CD4-positive, CD25-positive, alpha-beta regulatory T cell (primary cell): ENCODE measurements around the gene TOM1L2. TPM values are rescaled to one million over a fixed set of nuclear protein-coding genes. Genes with fewer than 3 reads are reported as not detected.

Experiments
- ATAC-seq, 2 donors: fragments of 150-1000 bp; cut with Tn5 transposase; one replicate each; pipeline ENCODE4 v1.10.0; 2021; ENCODE audit warnings: low read depth in 2 of 2, moderate number of reproducible peaks in 2 of 2, moderate library complexity in 1 of 2
- DNase-seq, 3 donors: peaks; one replicate each; pipeline versions ENCODE4 v3.0.0 to v3.0.0-alpha.2; 2012 to 2022; ENCODE audit warnings: mixed read lengths in 1 of 3
- H3K27ac ChIP-seq: one replicate; pipeline ENCODE4 v1.7.0; 2013; ENCODE audit warnings: mild to moderate bottlenecking, low read length; ENCODE audit not compliant: insufficient read depth, poor library complexity, severe bottlenecking
- H3K27me3 ChIP-seq: one replicate; pipeline ENCODE4 v1.7.0; 2013; ENCODE audit warnings: low read length; ENCODE audit not compliant: control insufficient read depth, insufficient read depth
- H3K36me3 ChIP-seq: one replicate; pipeline ENCODE4 v1.7.0; 2013; ENCODE audit warnings: mild to moderate bottlenecking, low read length, moderate library complexity; ENCODE audit not compliant: control insufficient read depth, insufficient read depth
- H3K4me1 ChIP-seq: 2 replicates; pipeline ENCODE4 v1.7.0; 2013; ENCODE audit warnings: mild to moderate bottlenecking, low read length; ENCODE audit not compliant: insufficient read depth, control insufficient read depth, poor library complexity, severe bottlenecking
- H3K4me3 ChIP-seq: one replicate; pipeline ENCODE4 v1.7.0; 2013; ENCODE audit warnings: low read depth, mild to moderate bottlenecking, low read length, moderate library complexity
- H3K9me3 ChIP-seq, 2 experiments: 1 replicate in 1 of 2; 2 replicates in 1 of 2; pipeline ENCODE4 v1.7.0; 2013; ENCODE audit warnings: low read length in 2 of 2, mild to moderate bottlenecking in 1 of 2, moderate library complexity in 1 of 2; ENCODE audit not compliant: control insufficient read depth in 2 of 2
- H3K27ac Mint-ChIP-seq, 3 donors: one replicate each; pipeline ENCODE4 v1.8.0; 2020 to 2022; ENCODE audit warnings: mild to moderate bottlenecking in 3 of 3, mixed read lengths in 3 of 3, moderate library complexity in 2 of 3
- H3K27me3 Mint-ChIP-seq: one replicate; pipeline ENCODE4 v1.8.0; 2022; ENCODE audit warnings: mild to moderate bottlenecking, mixed read lengths
- H3K36me3 Mint-ChIP-seq: one replicate; pipeline ENCODE4 v1.8.0; 2020; ENCODE audit warnings: mixed read lengths
- H3K4me1 Mint-ChIP-seq, 4 donors: one replicate each; pipeline ENCODE4 v1.8.0; 2020 to 2022; ENCODE audit warnings: mixed read lengths in 4 of 4, mild to moderate bottlenecking in 1 of 4
- H3K4me3 Mint-ChIP-seq, 4 donors: one replicate each; pipeline ENCODE4 v1.8.0; 2020 to 2022; ENCODE audit warnings: mild to moderate bottlenecking in 4 of 4, mixed read lengths in 4 of 4, moderate library complexity in 3 of 4
- H3K9me3 Mint-ChIP-seq, 7 donors: one replicate each; pipeline ENCODE4 v1.8.0; 2020 to 2022; ENCODE audit warnings: mixed read lengths in 7 of 7, mild to moderate bottlenecking in 3 of 7, moderate library complexity in 2 of 7
- polyA plus RNA-seq, 4 donors: library from polyadenylated mRNA; unstranded; fragments of 300-500 nt; fragmentation: Illumina TruSeq; gene quantifications; one replicate each; pipeline ENCODE4 v1.2.3, GENCODE V29; 2021
- total RNA-seq: library from RNA; stranded (reverse); gene quantifications from one replicate; pipeline ENCODE4 v1.2.3, GENCODE V29; 2022

The TOM1L2 gene
- total and polyA plus RNA-seq, 5 donors from 2014 or later = 4.0 to 50.8 (median 6.7) TPM

GRCh38 chr17:17839791-17840707, 132.2 kb downstream of the TOM1L2 start:
- H3K27me3 Mint-ChIP-seq = no peaks in the 10 kb centered on the region

GRCh38 chr17:17837966-17838962, 133.9 kb downstream of the TOM1L2 start:
- Mint-ChIP-seq H3K4me3 (peak overlapping the region; percentile 87 to 95 (median 91)), H3K27ac (peak overlapping the region; percentile 76 to 97 (median 80))
- H3K27ac ChIP-seq = no peak overlapping the region

More at GRCh38 chr17:17839791-17840707, 132.2 kb downstream of the TOM1L2 start:
- DNase-seq (peak; percentile 74 to 86 (median 77)), ATAC-seq (peak; percentile 78 to 79)
- Histone ChIP-seq H3K4me1 (peaks cover 42% of the 10 kb centered on the region), H3K27me3 (no peaks in the 10 kb centered on the region), H3K9me3 (no peaks in the 10 kb centered on the region), H3K4me3 (peak overlapping the region; percentile 55), H3K27ac (peak overlapping the region; percentile 79), H3K36me3 (no peaks in the 10 kb centered on the region)
- Mint-ChIP-seq H3K9me3 (no peaks in the 10 kb centered on the region), H3K36me3 (no peaks in the 10 kb centered on the region), H3K27ac (peak overlapping the region; percentile 79 to 83 (median 80)), H3K4me3 (peak overlapping the region; percentile 68 to 84 (median 80)), H3K4me1 (peaks cover 0 to 48% (median 32%) of the 10 kb centered on the region in 4 donors)

DNA sequence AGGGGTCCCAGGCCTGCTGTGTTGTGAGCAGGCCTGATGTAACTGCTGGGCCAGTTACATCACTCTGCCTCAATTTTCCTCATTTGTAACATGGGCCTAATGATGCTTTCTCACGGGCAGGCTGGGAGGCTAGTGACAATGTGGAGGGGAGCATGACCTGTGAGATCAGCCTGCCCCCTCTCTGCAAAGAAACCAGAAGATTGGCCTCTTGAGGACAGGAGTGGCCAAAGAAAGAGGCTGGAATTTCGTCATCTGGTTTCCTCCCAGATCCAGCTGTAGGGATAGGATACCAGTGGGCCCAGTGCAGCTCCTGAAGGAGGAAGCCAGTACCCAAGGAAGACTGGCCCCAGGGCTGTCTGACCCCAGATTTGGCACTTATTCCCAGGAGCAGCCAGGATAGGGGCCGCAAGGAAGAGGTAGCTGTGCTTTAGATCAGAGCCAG, 134.8 kb downstream of the TOM1L2 start:
- no peak for ATAC-seq
- no peaks in the 10 kb centered on the region for H3K27me3 ChIP-seq
- peak overlapping the region; percentile 87 to 95 (median 91) for H3K4me3 Mint-ChIP-seq
- peaks cover 56% of the 10 kb centered on the region for H3K4me1 ChIP-seq
- no peaks in the 10 kb centered on the region for H3K9me3 ChIP-seq
- no peaks in the 10 kb centered on the region for H3K27me3 Mint-ChIP-seq
- H3K4me1 Mint-ChIP-seq = peaks cover 0 to 67% (median 48%) of the 10 kb centered on the region in 4 donors
- peak overlapping the region; percentile 76 to 97 (median 93) for H3K27ac Mint-ChIP-seq
- no peaks in the 10 kb centered on the region for H3K36me3 ChIP-seq
- DNase-seq = no peak
- peak overlapping the region; percentile 93 for H3K27ac ChIP-seq
- H3K4me3 ChIP-seq = no peak overlapping the region
- H3K9me3 Mint-ChIP-seq = no peaks in the 10 kb centered on the region
- no peaks in the 10 kb centered on the region for H3K36me3 Mint-ChIP-seq

More at GRCh38 chr17:17837966-17838962, 133.9 kb downstream of the TOM1L2 start:
- Histone ChIP-seq H3K4me3 (no peak overlapping the region), H3K9me3 (no peaks in the 10 kb centered on the region), H3K36me3 (no peaks in the 10 kb centered on the region), H3K27me3 (no peaks in the 10 kb centered on the region), H3K4me1 (peaks cover 56% of the 10 kb centered on the region)
- Mint-ChIP-seq H3K9me3 (no peaks in the 10 kb centered on the region), H3K4me1 (peaks cover 0 to 65% (median 48%) of the 10 kb centered on the region in 4 donors), H3K36me3 (no peaks in the 10 kb centered on the region), H3K27me3 (no peaks in the 10 kb centered on the region)
- ATAC-seq (no peak), DNase-seq (no peak)

DNA sequence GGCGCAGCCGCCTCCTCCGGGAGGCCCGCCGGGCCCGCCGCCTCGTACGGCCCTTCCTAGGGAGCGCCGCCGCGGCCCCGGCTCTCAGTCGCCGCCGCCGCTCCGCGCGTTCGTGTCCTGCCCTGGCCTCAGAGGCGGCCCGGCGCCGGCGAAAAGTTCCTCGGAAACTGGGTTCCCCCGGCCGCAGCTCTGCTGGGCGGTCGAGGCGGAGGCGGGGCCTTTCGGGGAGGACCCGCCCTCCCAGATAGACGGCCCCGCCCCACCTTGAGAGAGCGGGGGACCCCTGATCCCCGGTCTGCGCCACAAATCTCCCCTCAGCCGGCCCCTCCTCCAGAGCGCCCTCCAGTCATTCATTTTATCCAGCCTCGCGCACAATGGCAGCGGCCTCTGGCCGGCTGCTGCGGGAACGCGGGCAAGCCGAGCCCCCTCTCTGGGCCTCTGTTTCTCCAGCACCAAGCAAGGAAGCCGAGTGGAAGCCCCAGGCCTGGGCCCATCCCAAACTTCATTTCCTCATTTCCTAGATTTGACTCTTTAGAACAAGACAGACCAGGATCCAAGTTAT, 135.3 kb downstream of the TOM1L2 start, which contains the start of gene SREBF1:
Gene SREBF1, minus strand, starts transcription at position 169 of the 562 bp plus-strand sequence. CDS start 169 bp downstream, outside the sequence.
- peaks cover 0 to 72% (median 48%) of the 10 kb centered on the region in 4 donors for H3K4me1 Mint-ChIP-seq
- peak within 1 kb of the TSS; percentile 76 to 97 (median 93) for H3K27ac Mint-ChIP-seq
- Histone ChIP-seq H3K4me1 (peaks cover 56% of the 10 kb centered on the region), H3K27me3 (no peaks in the 10 kb centered on the region), H3K9me3 (no peaks in the 10 kb centered on the region), H3K36me3 (no peaks in the 10 kb centered on the region), H3K27ac (peak within 1 kb of the TSS; percentile 93), H3K4me3 (peak within 1 kb of the TSS; percentile 48)
- peak in 2 of 3 donors; percentile 51 to 61 for DNase-seq
- H3K36me3 Mint-ChIP-seq = no peaks in the 10 kb centered on the region
- no peaks in the 10 kb centered on the region for H3K9me3 Mint-ChIP-seq
- peak within 1 kb of the TSS; percentile 87 to 96 (median 93) for H3K4me3 Mint-ChIP-seq
- no peaks in the 10 kb centered on the region for H3K27me3 Mint-ChIP-seq
- ATAC-seq = peak; percentile 5 to 6

GRCh38 chr17:17836250-17836817, 135.9 kb downstream of the TOM1L2 start:
- Mint-ChIP-seq H3K4me3 (peak overlapping the region; percentile 87 to 96 (median 92)), H3K27me3 (no peaks in the 10 kb centered on the region), H3K9me3 (no peaks in the 10 kb centered on the region), H3K27ac (peak overlapping the region in 2 of 3 donors; percentile 93 to 97), H3K36me3 (no peaks in the 10 kb centered on the region), H3K4me1 (peaks cover 0 to 74% (median 48%) of the 10 kb centered on the region in 4 donors)
- peak overlapping the region; percentile 48 for H3K4me3 ChIP-seq
- H3K27ac ChIP-seq = peak overlapping the region; percentile 93
- H3K36me3 ChIP-seq = no peaks in the 10 kb centered on the region
- H3K9me3 ChIP-seq = no peaks in the 10 kb centered on the region
- ATAC-seq (peak; percentile 74 to 75), DNase-seq (peak; percentile 93 to 96 (median 94))
- H3K27me3 ChIP-seq = no peaks in the 10 kb centered on the region
- peaks cover 56% of the 10 kb centered on the region for H3K4me1 ChIP-seq

DNA sequence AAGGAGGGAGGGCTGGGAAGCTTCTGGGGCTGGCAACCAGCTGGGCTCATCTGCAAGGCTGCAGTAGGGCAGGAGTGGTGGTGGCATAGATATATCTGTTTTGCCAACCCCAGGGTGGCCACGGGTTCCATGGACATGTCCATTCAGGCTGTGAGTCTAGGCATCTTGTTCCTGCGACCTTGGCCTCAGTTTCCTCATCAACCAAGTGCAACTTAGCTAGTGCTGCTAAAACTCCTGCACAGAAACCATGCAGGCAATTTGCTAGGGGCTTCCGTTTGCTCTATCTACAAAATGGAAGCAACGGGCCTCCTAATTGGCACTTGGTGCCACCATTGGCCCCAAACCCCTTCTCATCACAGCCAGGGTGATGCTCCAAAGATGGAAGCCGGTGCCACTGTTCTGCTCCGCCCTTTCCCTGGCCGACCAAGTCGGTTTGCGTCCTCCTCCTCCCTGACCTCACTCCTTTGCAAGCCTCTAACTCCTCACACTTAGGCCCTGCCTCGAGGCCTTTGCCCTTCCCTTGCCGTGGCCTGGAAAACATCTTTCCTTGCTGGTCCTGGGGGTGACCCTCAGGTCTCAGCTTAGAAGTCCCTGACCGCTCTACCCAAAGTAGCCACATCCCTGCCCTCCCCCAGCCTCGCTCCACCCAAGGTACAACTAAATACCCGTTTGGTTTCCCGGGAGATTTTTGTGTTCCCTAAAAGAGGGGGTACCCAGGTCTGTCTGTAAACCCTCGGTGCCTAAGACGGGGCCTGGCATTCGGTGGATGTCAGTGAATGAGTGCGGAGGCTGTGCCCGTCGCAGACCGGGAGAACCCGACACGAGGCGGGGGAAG, 136.6 kb downstream of the TOM1L2 start:
- no peaks in the 10 kb centered on the region for H3K36me3 Mint-ChIP-seq
- H3K27me3 Mint-ChIP-seq = no peaks in the 10 kb centered on the region
- H3K4me1 ChIP-seq = peaks cover 54% of the 10 kb centered on the region
- H3K27me3 ChIP-seq = no peaks in the 10 kb centered on the region
- H3K4me3 Mint-ChIP-seq = peak overlapping the region; percentile 87 to 96 (median 92)
- H3K36me3 ChIP-seq = no peaks in the 10 kb centered on the region
- peak overlapping the region; percentile 93 for H3K27ac ChIP-seq
- H3K4me1 Mint-ChIP-seq = peaks cover 0 to 72% (median 42%) of the 10 kb centered on the region in 4 donors
- no peak for ATAC-seq
- peak overlapping the region; percentile 48 for H3K4me3 ChIP-seq
- H3K9me3 Mint-ChIP-seq = no peaks in the 10 kb centered on the region
- no peaks in the 10 kb centered on the region for H3K9me3 ChIP-seq
- peak overlapping the region; percentile 26 to 97 (median 93) for H3K27ac Mint-ChIP-seq
- no peak for DNase-seq
